ENCODE results near the gene NDUFS6. TPM values are rescaled to one million over a fixed set of nuclear protein-coding genes. Genes with fewer than 3 reads are reported as not detected.
A peak's percentile ranks its signal among the peaks of the same experiment; 100 is the strongest.

Gene NDUFS6
- total RNA-seq, 3 donors from 2014 or later: 38.7 to 43.5 (median 39.3) TPM

DNA sequence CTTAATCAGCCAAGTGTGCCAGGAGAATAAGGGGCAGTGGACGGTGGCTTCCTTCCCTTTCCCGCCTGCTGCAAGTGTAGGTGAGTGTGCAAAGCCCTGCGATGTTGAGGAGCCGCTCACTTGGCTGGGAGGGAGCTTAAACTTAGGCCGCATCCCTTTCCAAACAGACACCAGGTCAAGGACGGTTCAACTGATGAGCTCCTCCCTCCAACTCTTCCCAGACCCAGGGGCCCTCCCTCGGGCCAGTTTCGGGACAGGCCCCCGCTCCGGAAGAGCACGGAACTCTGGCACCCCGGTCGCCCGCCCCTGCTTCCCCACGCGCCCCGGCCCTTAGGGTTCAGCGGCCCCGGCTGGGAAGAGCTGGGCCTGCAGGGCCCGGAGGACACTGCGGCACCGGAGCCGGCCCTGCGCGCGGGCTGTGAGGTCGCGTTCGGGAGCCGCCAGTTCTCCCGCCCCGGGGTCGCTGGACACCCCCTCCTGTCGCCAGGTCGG is 2.1 kb upstream of the NDUFS6 start:
- no peaks in the 10 kb centered on the region for H3K36me3 ChIP-seq (ENCODE audit: low read depth)
- no peaks in the 10 kb centered on the region for H3K9me3 ChIP-seq
- H3K4me3 ChIP-seq: peak overlapping the region; percentile 89
- peak in 1 of 3 donors; percentile 22 for DNase-seq
- intact Hi-C loops (cut with DNase I, micrococcal nuclease): no loop called here
- peaks cover 6% of the 10 kb centered on the region for H3K4me1 ChIP-seq (ENCODE audit: low read depth)
- TF ChIP-seq, protein P1, sequence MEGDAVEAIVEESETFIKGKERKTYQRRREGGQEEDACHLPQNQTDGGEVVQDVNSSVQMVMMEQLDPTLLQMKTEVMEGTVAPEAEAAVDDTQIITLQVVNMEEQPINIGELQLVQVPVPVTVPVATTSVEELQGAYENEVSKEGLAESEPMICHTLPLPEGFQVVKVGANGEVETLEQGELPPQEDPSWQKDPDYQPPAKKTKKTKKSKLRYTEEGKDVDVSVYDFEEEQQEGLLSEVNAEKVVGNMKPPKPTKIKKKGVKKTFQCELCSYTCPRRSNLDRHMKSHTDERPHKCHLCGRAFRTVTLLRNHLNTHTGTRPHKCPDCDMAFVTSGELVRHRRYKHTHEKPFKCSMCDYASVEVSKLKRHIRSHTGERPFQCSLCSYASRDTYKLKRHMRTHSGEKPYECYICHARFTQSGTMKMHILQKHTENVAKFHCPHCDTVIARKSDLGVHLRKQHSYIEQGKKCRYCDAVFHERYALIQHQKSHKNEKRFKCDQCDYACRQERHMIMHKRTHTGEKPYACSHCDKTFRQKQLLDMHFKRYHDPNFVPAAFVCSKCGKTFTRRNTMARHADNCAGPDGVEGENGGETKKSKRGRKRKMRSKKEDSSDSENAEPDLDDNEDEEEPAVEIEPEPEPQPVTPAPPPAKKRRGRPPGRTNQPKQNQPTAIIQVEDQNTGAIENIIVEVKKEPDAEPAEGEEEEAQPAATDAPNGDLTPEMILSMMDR (IDR thresholded peaks at IDR 0.05): no peak
- ATAC-seq: peak; percentile 51

DNA sequence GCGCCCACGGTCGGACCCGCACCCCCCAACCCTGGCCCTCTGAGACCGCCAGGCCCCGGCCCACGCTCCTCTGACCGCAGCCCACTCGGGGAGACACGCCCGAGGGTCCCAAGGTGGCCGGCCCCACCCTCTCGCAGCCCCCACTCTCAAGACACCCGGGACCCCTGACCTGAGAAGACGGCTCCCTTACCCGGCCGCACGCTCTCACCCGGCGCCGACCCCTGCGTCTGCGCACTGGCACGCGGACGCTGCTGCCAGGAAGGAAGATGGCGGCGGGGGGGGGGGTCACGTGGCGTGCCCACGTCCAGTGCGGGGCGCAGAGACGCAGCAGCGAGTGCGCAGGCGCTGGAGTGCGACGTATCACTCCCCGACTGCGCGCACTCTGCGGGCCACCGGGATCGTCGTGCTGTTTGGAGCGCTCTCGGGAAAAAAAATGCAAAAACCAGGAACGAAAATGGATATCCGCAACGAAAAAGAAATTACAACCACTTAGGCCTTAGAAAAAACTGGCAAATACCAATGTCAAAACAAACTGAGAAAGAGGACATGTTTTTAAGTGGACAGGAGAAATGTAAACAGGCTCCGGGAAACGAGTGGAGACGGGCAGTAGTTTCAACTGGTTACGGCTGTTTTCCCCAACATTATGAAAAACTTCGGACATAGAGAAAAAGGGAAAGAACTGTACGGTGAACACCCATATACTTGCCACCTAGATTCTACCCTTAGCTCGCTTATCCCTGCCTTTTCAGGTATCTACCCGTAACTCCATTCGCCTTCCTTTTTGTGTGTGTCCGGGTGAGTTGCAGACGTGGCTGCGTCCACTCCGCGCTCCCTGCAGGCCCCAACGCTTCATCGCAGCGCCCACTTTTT is 1.4 kb upstream of the NDUFS6 start, which contains the start of gene MRPL36:
TSS of gene MRPL36 (minus strand) at position 236 of the 870 bp plus-strand sequence. CDS start 902 bp downstream, outside the sequence.
- TF ChIP-seq, protein P1 (IDR thresholded peaks at IDR 0.05): no peak
- intact Hi-C loops (cut with DNase I, micrococcal nuclease): no loop called here
- H3K36me3 ChIP-seq (ENCODE audit: low read depth): no peaks in the 10 kb centered on the region

DNA sequence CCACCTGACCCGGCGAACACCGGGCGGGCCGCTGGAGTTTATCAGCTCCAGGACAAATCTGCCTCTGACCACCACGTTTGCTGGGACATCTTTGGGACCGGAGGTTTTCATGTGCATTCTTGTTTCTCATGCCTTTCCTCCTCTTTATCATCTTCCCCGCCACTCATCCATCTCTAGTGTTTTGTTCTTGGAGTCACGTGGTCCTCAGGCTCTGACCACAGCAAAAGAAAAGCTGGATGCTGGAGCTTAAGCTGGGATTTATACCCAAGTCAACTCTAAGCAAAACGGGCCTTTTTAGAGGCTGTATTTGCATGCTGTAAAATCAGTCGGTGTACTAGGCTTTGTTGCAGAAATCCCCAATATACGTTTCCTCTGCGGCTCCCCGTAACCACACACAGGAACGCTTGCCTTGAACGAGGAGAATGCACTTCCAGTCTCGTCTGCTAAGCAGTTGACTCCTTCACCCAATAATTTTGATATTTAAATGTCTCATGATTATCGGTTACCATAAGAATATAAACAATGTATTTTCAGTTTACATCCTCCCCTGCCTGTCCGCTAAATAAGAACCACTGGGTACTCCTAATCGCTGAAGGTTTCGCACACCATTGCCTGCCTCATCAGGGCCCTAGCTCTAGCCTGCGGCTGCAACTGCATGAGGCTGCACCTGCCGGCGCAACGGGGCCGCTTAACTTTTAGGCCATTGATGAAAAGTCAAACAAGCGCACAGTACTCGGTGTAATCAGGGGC is 560 bp upstream of the NDUFS6 start:
- TF ChIP-seq, protein P1 (IDR thresholded peaks at IDR 0.05): no peak
- peak in 1 of 3 donors; percentile 35 for DNase-seq
- peak; percentile 51 for ATAC-seq
- intact Hi-C loops (cut with DNase I, micrococcal nuclease): no loop called here
- no peaks in the 10 kb centered on the region for H3K36me3 ChIP-seq (ENCODE audit: low read depth)
- H3K4me1 ChIP-seq (ENCODE audit: low read depth): peaks cover 6% of the 10 kb centered on the region
- H3K4me3 ChIP-seq: peak overlapping the region; percentile 89
- H3K9me3 ChIP-seq: no peaks in the 10 kb centered on the region

More for the DNA sequence above, 1.4 kb upstream of the NDUFS6 start, which contains the start of gene MRPL36:
- H3K4me1 ChIP-seq (ENCODE audit: low read depth): peaks cover 6% of the 10 kb centered on the region
- H3K4me3 ChIP-seq: peak within 1 kb of the TSS; percentile 89
- no peaks in the 10 kb centered on the region for H3K9me3 ChIP-seq
- ATAC-seq (peak; percentile 89), DNase-seq (peak; percentile 96 to 97 (median 97))

DNA sequence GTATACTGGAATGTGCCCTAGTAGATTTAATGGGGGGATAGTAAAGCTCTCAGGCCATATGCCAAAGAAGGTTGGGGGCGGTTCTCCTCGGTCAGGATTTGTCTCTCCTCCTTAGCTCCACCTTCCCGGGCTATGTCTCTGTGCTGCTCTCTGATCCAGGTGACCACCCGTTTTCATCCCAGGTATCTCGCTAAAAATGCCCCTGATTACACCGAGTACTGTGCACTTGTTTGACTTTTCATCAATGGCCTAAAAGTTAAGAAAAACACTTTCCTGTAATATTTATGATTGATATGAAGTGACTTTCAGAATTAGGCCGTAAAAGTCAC is 724 bp downstream of the NDUFS6 start:
- Histone ChIP-seq H3K4me3 (peak overlapping the region; percentile 89), H3K4me1 (ENCODE audit: low read depth) (peaks cover 6% of the 10 kb centered on the region), H3K36me3 (ENCODE audit: low read depth) (peaks cover 7% of the 10 kb centered on the region), H3K9me3 (no peaks in the 10 kb centered on the region)
- ATAC-seq (no peak), DNase-seq (peak in 1 of 3 donors; percentile 49)
- TF ChIP-seq, protein P1 (IDR thresholded peaks at IDR 0.05): no peak
- intact Hi-C loops (cut with DNase I, micrococcal nuclease): no loop called here

DNA sequence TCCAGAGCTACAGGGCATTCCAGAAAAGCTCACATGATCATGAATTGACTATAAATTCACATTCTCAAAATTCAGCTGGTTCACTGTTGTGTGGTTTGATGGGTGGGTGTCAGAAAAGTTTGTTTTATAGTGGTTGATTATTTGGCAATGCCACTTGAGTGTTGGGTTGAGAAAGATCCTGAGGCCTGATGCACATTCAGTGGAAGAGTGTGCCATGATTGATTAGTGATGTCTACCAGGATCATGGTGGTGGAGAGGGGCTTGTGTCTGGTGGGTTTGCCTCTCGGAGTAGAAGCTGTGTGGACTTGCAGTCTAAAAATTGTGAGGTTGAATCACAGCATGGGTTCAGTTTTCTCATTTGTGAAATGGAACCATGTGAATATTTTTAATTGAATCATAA is 2.0 kb downstream of the NDUFS6 start:
- peaks cover 6% of the 10 kb centered on the region for H3K4me1 ChIP-seq (ENCODE audit: low read depth)
- H3K36me3 ChIP-seq (ENCODE audit: low read depth): peaks cover 7% of the 10 kb centered on the region
- no peak for DNase-seq
- no peaks in the 10 kb centered on the region for H3K9me3 ChIP-seq
- TF ChIP-seq, protein P1 (IDR thresholded peaks at IDR 0.05): no peak
- no peak for ATAC-seq
- intact Hi-C loops (cut with DNase I, micrococcal nuclease): no loop called here
- H3K4me3 ChIP-seq: no peak overlapping the region
